Skeletal muscle tissue (tissue), 5 donors: Measurements from ENCODE around the gene PATL1. TPM values are rescaled to one million over a fixed set of nuclear protein-coding genes. Genes with fewer than 3 reads are reported as not detected.

Source experiments
- H3K27ac ChIP-seq: one replicate; pipeline ENCODE4 v1.7.0; 2013; ENCODE audit warnings: mild to moderate bottlenecking, low read depth, low read length, inconsistent platforms
- H3K27me3 ChIP-seq, 3 donors: one replicate each; pipeline ENCODE4 v1.7.0; 2013; ENCODE audit warnings: low read length in 3 of 3; ENCODE audit not compliant: control insufficient read depth in 3 of 3, insufficient read depth in 3 of 3
- H3K36me3 ChIP-seq, 3 donors: one replicate each; pipeline ENCODE4 v1.7.0; 2013; ENCODE audit warnings: low read length in 3 of 3; ENCODE audit not compliant: control insufficient read depth in 3 of 3, insufficient read depth in 3 of 3
- H3K4me1 ChIP-seq, 3 donors: one replicate each; pipeline ENCODE4 v1.7.0; 2013; ENCODE audit warnings: low read length in 3 of 3, mild to moderate bottlenecking in 3 of 3; ENCODE audit not compliant: control insufficient read depth in 3 of 3, insufficient read depth in 3 of 3
- H3K4me3 ChIP-seq, 3 donors: one replicate each; pipeline ENCODE4 v1.7.0; 2013; ENCODE audit warnings: low read length in 3 of 3
- H3K9ac ChIP-seq, 3 donors: one replicate each; pipeline ENCODE4 v1.7.0; 2013; ENCODE audit warnings: low read length in 3 of 3, mild to moderate bottlenecking in 3 of 3, moderate library complexity in 2 of 3, low read depth in 1 of 3
- H3K9me3 ChIP-seq, 3 donors: one replicate each; pipeline ENCODE4 v1.7.0; 2013; ENCODE audit warnings: low read length in 3 of 3; ENCODE audit not compliant: control insufficient read depth in 3 of 3
- small RNA-seq: library from RNA; depleted of rRNA; stranded (forward); fragments of <200 nt; gene quantifications from one replicate; pipeline ENCODE3, GENCODE V24; 2014
- total RNA-seq: library from RNA; depleted of rRNA; stranded (reverse); fragments of >200 nt; gene quantifications from one replicate; pipeline ENCODE4 v1.2.3, GENCODE V29; 2014
- donor health status: Osteomylitis.

PATL1 gene
- total RNA-seq, 1 donor from 2014 or later = 4.2 TPM

DNA sequence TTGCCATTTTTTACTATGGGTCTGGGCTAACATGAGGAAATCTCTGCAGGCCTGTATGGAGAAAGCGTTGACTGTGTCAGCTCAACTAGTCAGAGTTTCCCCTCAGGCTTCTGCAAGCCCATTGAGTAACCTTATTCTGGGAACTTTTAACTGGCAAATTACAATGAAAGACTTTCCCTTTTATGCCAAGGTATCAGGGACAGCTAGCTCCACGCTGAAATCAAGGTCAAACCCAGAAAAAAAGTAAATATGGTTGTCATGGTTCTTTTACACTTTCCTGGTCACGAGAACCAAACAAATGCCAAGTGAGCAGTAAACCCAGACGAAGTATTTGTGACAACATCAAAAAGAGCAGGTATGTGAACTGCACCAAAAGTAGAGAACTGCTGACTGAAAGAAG is 67.0 kb downstream of the PATL1 start:
- H3K27ac ChIP-seq = no peak overlapping the region
- no peak overlapping the region for H3K4me3 ChIP-seq
- H3K4me1 ChIP-seq = peaks cover 11 to 20% (median 11%) of the 10 kb centered on the region in 3 donors
- H3K9me3 ChIP-seq = no peaks in the 10 kb centered on the region
- no peak overlapping the region for H3K9ac ChIP-seq
- no peaks in the 10 kb centered on the region for H3K27me3 ChIP-seq
- H3K36me3 ChIP-seq = peaks cover 52 to 79% (median 76%) of the 10 kb centered on the region in 3 donors

DNA sequence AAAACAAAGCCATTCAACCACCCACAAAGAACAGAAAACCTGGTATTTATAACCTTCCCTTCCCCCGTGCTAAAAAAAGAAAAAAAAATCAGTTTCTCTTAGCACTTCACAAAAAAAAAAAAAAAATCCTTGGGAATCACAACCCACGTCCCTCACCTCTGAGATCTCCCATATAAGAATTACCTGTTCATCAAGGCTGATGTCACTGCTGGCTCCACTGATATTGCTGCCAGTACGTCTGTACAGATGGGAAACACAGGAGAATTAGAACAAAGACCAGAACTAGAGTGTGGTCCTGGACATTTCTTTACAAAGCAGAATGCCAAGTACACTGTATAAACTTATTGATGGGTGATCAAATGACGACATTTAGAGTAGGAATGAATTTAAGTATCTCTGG is 68.2 kb downstream of the PATL1 start:
- Histone ChIP-seq H3K36me3 (peaks cover 50 to 78% (median 74%) of the 10 kb centered on the region in 3 donors), H3K9me3 (no peaks in the 10 kb centered on the region), H3K4me3 (no peak overlapping the region), H3K4me1 (peaks cover 6 to 8% (median 6%) of the 10 kb centered on the region in 3 donors), H3K27ac (no peak overlapping the region), H3K9ac (no peak overlapping the region), H3K27me3 (no peaks in the 10 kb centered on the region)

DNA sequence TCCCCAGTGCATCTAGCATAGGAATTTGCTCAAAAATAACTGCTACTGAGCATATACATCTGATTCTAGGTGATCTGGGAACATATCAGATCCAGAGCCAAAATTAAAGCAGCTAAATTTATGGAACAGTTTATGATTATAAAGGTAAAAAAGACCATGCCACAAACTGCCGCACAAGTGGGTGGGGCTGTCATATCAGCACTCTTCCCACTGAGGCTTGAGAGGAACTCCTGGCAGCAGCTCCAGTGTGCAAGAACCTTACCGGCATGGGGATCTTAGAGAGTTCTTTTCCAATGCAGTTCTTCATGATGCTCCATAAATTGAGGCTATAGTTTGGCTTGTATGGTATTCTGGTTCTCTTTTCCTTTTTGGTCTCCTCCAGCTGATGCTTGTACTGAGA is 68.6 kb downstream of the PATL1 start:
- H3K27me3 ChIP-seq = no peaks in the 10 kb centered on the region
- no peak overlapping the region for H3K4me3 ChIP-seq
- no peak overlapping the region for H3K9ac ChIP-seq
- no peak overlapping the region for H3K27ac ChIP-seq
- H3K36me3 ChIP-seq = peaks cover 49 to 79% (median 71%) of the 10 kb centered on the region in 3 donors
- H3K9me3 ChIP-seq = no peaks in the 10 kb centered on the region
- peaks cover 3 to 6% (median 3%) of the 10 kb centered on the region in 3 donors for H3K4me1 ChIP-seq

DNA sequence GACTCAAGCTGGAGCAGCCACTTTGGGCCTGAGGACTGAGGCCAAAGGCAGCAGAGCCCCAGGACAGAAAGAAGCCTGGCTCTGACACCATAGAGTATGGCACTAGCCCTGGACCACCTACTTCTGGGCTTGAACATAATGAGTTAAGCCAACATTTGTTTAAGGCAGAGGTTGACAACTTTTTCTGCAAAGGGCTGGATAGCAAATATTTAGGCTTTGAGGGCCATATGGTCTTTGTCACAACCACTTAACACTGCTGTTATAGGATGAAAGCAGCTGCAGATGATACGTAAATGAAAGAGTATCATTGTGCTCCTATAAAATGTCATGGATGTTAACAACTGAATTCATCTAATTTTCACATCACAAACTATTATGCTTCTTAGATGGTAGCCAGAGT is 69.9 kb downstream of the PATL1 start:
- peaks cover 3 to 6% (median 3%) of the 10 kb centered on the region in 3 donors for H3K4me1 ChIP-seq
- H3K36me3 ChIP-seq = peaks cover 58 to 90% (median 82%) of the 10 kb centered on the region in 3 donors
- H3K27me3 ChIP-seq = no peaks in the 10 kb centered on the region
- no peaks in the 10 kb centered on the region for H3K9me3 ChIP-seq
- H3K4me3 ChIP-seq = no peak overlapping the region
- no peak overlapping the region for H3K27ac ChIP-seq
- no peak overlapping the region for H3K9ac ChIP-seq

Small RNAs within 50 kb of the gene (small RNA-seq; reads per million reads assigned to genes)
- not detected for gene MIR3162

Other genes starting within 250 kb of the PATL1 start
- gene OR5A2, start 242.6 kb downstream of the PATL1 start, total RNA-seq = not detected
- not detected for gene OR5A1, start 232.6 kb downstream of the PATL1 start, total RNA-seq
- gene OR4D6, start 212.1 kb downstream of the PATL1 start, total RNA-seq = not detected
- not detected for gene OR4D10, start 195.7 kb downstream of the PATL1 start, total RNA-seq
- not detected for gene OR4D11, start 165.5 kb downstream of the PATL1 start, total RNA-seq
- gene OR4D9, start 157.5 kb downstream of the PATL1 start, total RNA-seq = not detected
- 60.5 TPM for gene OSBP, start 53.3 kb downstream of the PATL1 start, total RNA-seq
- gene OR10V1, start 44.8 kb upstream of the PATL1 start, total RNA-seq = not detected
- gene STX3, start 86.3 kb upstream of the PATL1 start, total RNA-seq = 2.6 TPM
- 23.5 TPM for gene MRPL16, start 141.7 kb upstream of the PATL1 start, total RNA-seq
- gene CBLIF, start 176.5 kb upstream of the PATL1 start, total RNA-seq = not detected
- 1.6 TPM for gene TCN1, start 197.4 kb upstream of the PATL1 start, total RNA-seq
- not detected for gene OOSP3, start 209.7 kb upstream of the PATL1 start, total RNA-seq